SJSA1 (cell line): Measurements from ENCODE around the gene PCID2. TPM values are rescaled to one million over a fixed set of nuclear protein-coding genes. Genes with fewer than 3 reads are reported as not detected.
"Not testable (repeated sequence)": the region's sequence is repeated elsewhere in the genome, so short reads cannot be mapped to it uniquely, and the experiment has no call there.

Experiments used
- DNase-seq, 2 experiments: peaks; one replicate each; pipeline ENCODE4 v3.0.0-alpha.2; 2015 to 2020; ENCODE audit warnings: low spot score in 2 of 2, low read depth in 1 of 2
- H3K27ac ChIP-seq: fragments of 250-450 bp; sonication (Bioruptor Pico); 2 replicates; pipeline ENCODE4 v1.5.1; 2020; ENCODE audit warnings: mild to moderate bottlenecking, moderate library complexity
- H3K27me3 ChIP-seq: fragments of 250-450 bp; sonication (Bioruptor Pico); replicated peaks from 2 replicates; pipeline ENCODE4 v1.5.1; 2020; ENCODE audit warnings: mild to moderate bottlenecking, moderate library complexity
- H3K36me3 ChIP-seq: fragments of 250-450 bp; sonication (Bioruptor Pico); 2 replicates; pipeline ENCODE4 v1.5.1; 2020; ENCODE audit warnings: mild to moderate bottlenecking
- H3K4me1 ChIP-seq: fragments of 250-450 bp; sonication (Bioruptor Pico); replicated peaks from 2 replicates; pipeline ENCODE4 v1.6.1; 2021; ENCODE audit warnings: mild to moderate bottlenecking
- H3K4me3 ChIP-seq: fragments of 250-450 bp; sonication (Bioruptor Pico); 2 replicates; pipeline ENCODE4 v1.5.1; 2020; ENCODE audit warnings: mild to moderate bottlenecking
- H3K9me3 ChIP-seq: fragments of 250-450 bp; sonication (Bioruptor Pico); replicated peaks from 2 replicates; pipeline ENCODE4 v1.5.1; 2020; ENCODE audit warnings: mild to moderate bottlenecking
- total RNA-seq: library from RNA; depleted of rRNA; stranded (reverse); fragments of >200 nt; shearing (Covaris generic); gene quantifications from 2 replicates; pipeline ENCODE4 v1.2.3, GENCODE V29; 2014; rRNA removed

The PCID2 gene
- total RNA-seq, result 108 and 126 TPM in 2 replicates

GRCh38 chr13:113208421-113209335 lies at the start of gene PCID2:
Gene PCID2, minus strand, starts transcription at chr13:113208669. Its CDS starts 35 bp downstream, at chr13:113208634.
- Histone ChIP-seq H3K4me3 (peak within 1 kb of the TSS; percentile 96), H3K36me3 (peaks cover 73% of the 10 kb centered on the region), H3K4me1 (peaks cover 49% of the 10 kb centered on the region), H3K27ac (peak within 1 kb of the TSS; percentile 99), H3K9me3 (no peaks in the 10 kb centered on the region), H3K27me3 (no peaks in the 10 kb centered on the region)
- peak; percentile 86 to 94 for DNase-seq

- H3K36me3 ChIP-seq, result peaks cover 71% of the 10 kb centered on the region
- H3K4me3 ChIP-seq, H3K9me3 ChIP-seq, H3K4me1 ChIP-seq, H3K27ac ChIP-seq, H3K27me3 ChIP-seq: not testable (repeated sequence)
- DNase-seq, result peak in 1 of 2 experiments; percentile 8
Observed at GRCh38 chr13:113257908-113258307, 49.4 kb upstream of the PCID2 start.

GRCh38 chr13:113252516-113253095 lies 44.1 kb upstream of the PCID2 start:
- no peaks in the 10 kb centered on the region for H3K27me3 ChIP-seq
- H3K4me3 ChIP-seq, result no peak overlapping the region
- no peaks in the 10 kb centered on the region for H3K4me1 ChIP-seq
- no peaks in the 10 kb centered on the region for H3K9me3 ChIP-seq
- peaks cover 72% of the 10 kb centered on the region for H3K36me3 ChIP-seq
- peak in 1 of 2 experiments; percentile 27 for DNase-seq
- no peak overlapping the region for H3K27ac ChIP-seq

GRCh38 chr13:113245849-113246796 lies 37.7 kb upstream of the PCID2 start:
- peaks cover 81% of the 10 kb centered on the region for H3K36me3 ChIP-seq
- H3K9me3 ChIP-seq, result no peaks in the 10 kb centered on the region
- DNase-seq, result peak in 1 of 2 experiments; percentile 24
- no peak overlapping the region for H3K4me3 ChIP-seq
- no peak overlapping the region for H3K27ac ChIP-seq
- H3K27me3 ChIP-seq, result no peaks in the 10 kb centered on the region
- H3K4me1 ChIP-seq, result no peaks in the 10 kb centered on the region

- no peaks in the 10 kb centered on the region for H3K9me3 ChIP-seq
- peaks cover 78% of the 10 kb centered on the region for H3K36me3 ChIP-seq
- DNase-seq, result peak in 1 of 2 experiments; percentile 8
- no peaks in the 10 kb centered on the region for H3K4me1 ChIP-seq
- no peak overlapping the region for H3K27ac ChIP-seq
- no peak overlapping the region for H3K4me3 ChIP-seq
- no peaks in the 10 kb centered on the region for H3K27me3 ChIP-seq
Observed at GRCh38 chr13:113243847-113244246, 35.4 kb upstream of the PCID2 start.

- H3K27ac ChIP-seq, H3K27me3 ChIP-seq, H3K9me3 ChIP-seq, H3K4me1 ChIP-seq, H3K4me3 ChIP-seq: not testable (repeated sequence)
- H3K36me3 ChIP-seq, result peaks cover 72% of the 10 kb centered on the region
- DNase-seq, result peak in 1 of 2 experiments; percentile 7
Observed at GRCh38 chr13:113241623-113242022, 33.2 kb upstream of the PCID2 start.

GRCh38 chr13:113239986-113240385 lies 31.5 kb upstream of the PCID2 start:
- H3K27me3 ChIP-seq, result no peaks in the 10 kb centered on the region
- no peak overlapping the region for H3K27ac ChIP-seq
- H3K4me3 ChIP-seq, result no peak overlapping the region
- H3K36me3 ChIP-seq, result peaks cover 65% of the 10 kb centered on the region
- H3K4me1 ChIP-seq, result no peaks in the 10 kb centered on the region
- peak in 1 of 2 experiments; percentile 32 for DNase-seq
- no peaks in the 10 kb centered on the region for H3K9me3 ChIP-seq

GRCh38 chr13:113239357-113239756 lies 30.9 kb upstream of the PCID2 start:
- H3K9me3 ChIP-seq, result no peaks in the 10 kb centered on the region
- DNase-seq, result peak in 1 of 2 experiments; percentile 25
- H3K4me3 ChIP-seq, result no peak overlapping the region
- no peaks in the 10 kb centered on the region for H3K27me3 ChIP-seq
- no peak overlapping the region for H3K27ac ChIP-seq
- no peaks in the 10 kb centered on the region for H3K4me1 ChIP-seq
- peaks cover 67% of the 10 kb centered on the region for H3K36me3 ChIP-seq

GRCh38 chr13:113238536-113238935 lies 30.1 kb upstream of the PCID2 start:
- H3K36me3 ChIP-seq, result peaks cover 68% of the 10 kb centered on the region
- H3K27ac ChIP-seq, result no peak overlapping the region
- H3K4me1 ChIP-seq, result no peaks in the 10 kb centered on the region
- no peaks in the 10 kb centered on the region for H3K9me3 ChIP-seq
- no peaks in the 10 kb centered on the region for H3K27me3 ChIP-seq
- no peak for DNase-seq
- H3K4me3 ChIP-seq, result no peak overlapping the region

GRCh38 chr13:113233101-113233500 lies 24.6 kb upstream of the PCID2 start:
- H3K9me3 ChIP-seq, result no peaks in the 10 kb centered on the region
- no peak overlapping the region for H3K4me3 ChIP-seq
- H3K4me1 ChIP-seq, result no peaks in the 10 kb centered on the region
- H3K27ac ChIP-seq, result no peak overlapping the region
- H3K36me3 ChIP-seq, result peaks cover 76% of the 10 kb centered on the region
- no peaks in the 10 kb centered on the region for H3K27me3 ChIP-seq
- DNase-seq, result peak in 1 of 2 experiments; percentile 5

- H3K9me3 ChIP-seq, result no peaks in the 10 kb centered on the region
- no peak overlapping the region for H3K27ac ChIP-seq
- H3K4me1 ChIP-seq, result no peaks in the 10 kb centered on the region
- DNase-seq, result peak in 1 of 2 experiments; percentile 34
- H3K27me3 ChIP-seq, result no peaks in the 10 kb centered on the region
- no peak overlapping the region for H3K4me3 ChIP-seq
- H3K36me3 ChIP-seq, result peaks cover 75% of the 10 kb centered on the region
Observed at GRCh38 chr13:113232208-113233003, 23.9 kb upstream of the PCID2 start.

- H3K9me3 ChIP-seq, result no peaks in the 10 kb centered on the region
- DNase-seq, result peak in 1 of 2 experiments; percentile 19
- H3K4me1 ChIP-seq, result no peaks in the 10 kb centered on the region
- H3K4me3 ChIP-seq, result no peak overlapping the region
- H3K27me3 ChIP-seq, result no peaks in the 10 kb centered on the region
- no peak overlapping the region for H3K27ac ChIP-seq
- peaks cover 78% of the 10 kb centered on the region for H3K36me3 ChIP-seq
Observed at GRCh38 chr13:113231306-113232207, 23.1 kb upstream of the PCID2 start.
